Activated T-helper 9 cell treated with anti-CD3 and anti-CD28 coated beads, Interleukin-2, amount 50 U/mL, for 16 hours (primary cell): ENCODE data around the gene LPP.

Experiments
- DNase-seq: peaks from one replicate; pipeline ENCODE4 v3.0.0-alpha.2; 2020; ENCODE audit warnings: low read depth

Gene LPP

GRCh38 chr3:188137051-188137450 is 16.9 kb upstream of the LPP start:
- no peak for DNase-seq

GRCh38 chr3:188139466-188139865 is 14.5 kb upstream of the LPP start:
- no peak for DNase-seq

GRCh38 chr3:188146219-188146618 is 7.7 kb upstream of the LPP start:
- no peak for DNase-seq

- no peak for DNase-seq
These were observed 6.2 kb upstream of the LPP start for GRCh38 chr3:188147782-188148181.

- no peak for DNase-seq
These were observed 5.6 kb upstream of the LPP start for GRCh38 chr3:188148318-188148717.

GRCh38 chr3:188149587-188149986 is 4.4 kb upstream of the LPP start:
- no peak for DNase-seq

- DNase-seq, result no peak
These were observed 3.0 kb upstream of the LPP start for GRCh38 chr3:188150982-188151381.

GRCh38 chr3:188151438-188151837 is 2.5 kb upstream of the LPP start:
- no peak for DNase-seq

- no peak for DNase-seq
These were observed 1.1 kb upstream of the LPP start for GRCh38 chr3:188152660-188153436.

GRCh38 chr3:188153437-188154013 is 432 bp upstream of the LPP start:
- DNase-seq, result no peak

- no peak for DNase-seq
These were observed 1.0 kb downstream of the LPP start for GRCh38 chr3:188154809-188155574.

GRCh38 chr3:188156056-188156455 is 2.1 kb downstream of the LPP start:
- DNase-seq, result no peak

GRCh38 chr3:188157407-188157806 is 3.5 kb downstream of the LPP start:
- no peak for DNase-seq

- DNase-seq, result no peak
These were observed 4.0 kb downstream of the LPP start for GRCh38 chr3:188157971-188158370.

- DNase-seq, result no peak
These were observed 4.9 kb downstream of the LPP start for GRCh38 chr3:188158731-188159310.

- no peak for DNase-seq
These were observed 6.8 kb downstream of the LPP start for GRCh38 chr3:188160751-188161150.

- no peak for DNase-seq
These were observed 10.3 kb downstream of the LPP start for GRCh38 chr3:188164248-188164687.

GRCh38 chr3:188165596-188165995 is 11.6 kb downstream of the LPP start:
- no peak for DNase-seq

GRCh38 chr3:188166441-188166840 is 12.5 kb downstream of the LPP start:
- no peak for DNase-seq

- no peak for DNase-seq
These were observed 14.2 kb downstream of the LPP start for GRCh38 chr3:188168186-188168585.

GRCh38 chr3:188168648-188169047 is 14.7 kb downstream of the LPP start:
- DNase-seq, result no peak

GRCh38 chr3:188169830-188170455 is 16.0 kb downstream of the LPP start:
- DNase-seq, result no peak
